Fibroblast of the aortic adventitia (primary cell): ENCODE results near the gene RANBP17. TPM values are rescaled to one million over a fixed set of nuclear protein-coding genes. Genes with fewer than 3 reads are reported as not detected.
A peak's percentile ranks its signal among the peaks of the same experiment; 100 is the strongest.
"Not testable (repeated sequence)": the region's sequence is repeated elsewhere in the genome, so short reads cannot be mapped to it uniquely, and the experiment has no call there.

Experiments
- DNase-seq: peaks from one replicate; pipeline ENCODE4 v3.0.0-alpha.2; 2010; ENCODE audit warnings: low read depth
- H3K4me3 ChIP-seq: 2 replicates; pipeline ENCODE4 v1.5.1; 2011; ENCODE audit warnings: low read depth, mild to moderate bottlenecking, control low read depth, low read length, moderate library complexity
- CTCF ChIP-seq: IDR thresholded peaks from 2 replicates; pipeline ENCODE4 v1.5.1; 2011; ENCODE audit warnings: mild to moderate bottlenecking, low read length, control low read depth, inconsistent platforms; ENCODE audit not compliant: insufficient read depth
- total RNA-seq: library from RNA; depleted of rRNA; stranded (reverse); fragments of >200 nt; gene quantifications from 2 replicates; pipeline ENCODE4 v1.2.3, GENCODE V29; 2012; ENCODE audit warnings: low replicate concordance

RANBP17 gene
- total RNA-seq, 1 donor = 10.6 TPM

GRCh38 chr5:171162596-171162995, 300.8 kb downstream of the RANBP17 start:
- no peak overlapping the region for H3K4me3 ChIP-seq
- no peak for DNase-seq
- peak; percentile 11 for TF ChIP-seq CTCF

GRCh38 chr5:171166766-171167165, 304.9 kb downstream of the RANBP17 start:
- H3K4me3 ChIP-seq = no peak overlapping the region
- TF ChIP-seq CTCF = no peak
- DNase-seq = no peak

GRCh38 chr5:171168171-171168570, 306.4 kb downstream of the RANBP17 start:
- TF ChIP-seq CTCF = no peak
- DNase-seq = no peak

GRCh38 chr5:171174960-171175359, 313.1 kb downstream of the RANBP17 start:
- not testable (repeated sequence) for DNase-seq, H3K4me3 ChIP-seq

More at GRCh38 chr5:171168171-171168570, 306.4 kb downstream of the RANBP17 start:
- no peak overlapping the region for H3K4me3 ChIP-seq

GRCh38 chr5:171175746-171176145, 313.9 kb downstream of the RANBP17 start:
- no peak for TF ChIP-seq CTCF

GRCh38 chr5:171178190-171178589, 316.4 kb downstream of the RANBP17 start:
- DNase-seq, H3K4me3 ChIP-seq: not testable (repeated sequence)

More at GRCh38 chr5:171175746-171176145, 313.9 kb downstream of the RANBP17 start:
- no peak overlapping the region for H3K4me3 ChIP-seq
- DNase-seq = no peak

- no peak overlapping the region for H3K4me3 ChIP-seq
- TF ChIP-seq CTCF = no peak
- no peak for DNase-seq
Observed at GRCh38 chr5:171188016-171188415, 326.2 kb downstream of the RANBP17 start.

- DNase-seq = no peak
- no peak for TF ChIP-seq CTCF
- no peak overlapping the region for H3K4me3 ChIP-seq
Observed at GRCh38 chr5:171189442-171189841, 327.6 kb downstream of the RANBP17 start.
